GM12891 (cell line): Measurements from ENCODE around the gene GPC3.

Source experiments
- PAX5 ChIP-seq: IDR thresholded peaks from 2 replicates; pipeline ENCODE4 v1.6.1; 2011; ENCODE audit warnings: low read length, moderate library complexity, mild to moderate bottlenecking; ENCODE audit not compliant: insufficient read depth, severe bottlenecking
- POLR2A ChIP-seq: IDR thresholded peaks from 2 replicates; pipeline ENCODE4 v1.6.1; 2011; ENCODE audit warnings: low read depth, low read length, control low read depth
- POLR2AphosphoS5 ChIP-seq: IDR thresholded peaks from 2 replicates; pipeline ENCODE4 v1.6.1; 2011; ENCODE audit warnings: low read depth, low read length, control low read depth
- POU2F2 ChIP-seq: IDR thresholded peaks from 2 replicates; pipeline ENCODE4 v1.6.1; 2011; ENCODE audit warnings: low read depth, mild to moderate bottlenecking, control low read depth, low read length, moderate library complexity
- SPI1 ChIP-seq: IDR thresholded peaks from 2 replicates; pipeline ENCODE4 v1.6.1; 2011; ENCODE audit warnings: low read depth, low read length, control low read depth
- TAF1 ChIP-seq: IDR thresholded peaks from 2 replicates; pipeline ENCODE4 v1.6.1; 2011; ENCODE audit warnings: low read depth, low read length, control low read depth

- no peak for TF ChIP-seq POLR2AphosphoS5
- no peak for TF ChIP-seq POLR2A
- TF ChIP-seq TAF1: no peak
- TF ChIP-seq SPI1: no peak
- TF ChIP-seq POU2F2: no peak
- TF ChIP-seq PAX5: no peak
Measured at GRCh38 chrX:133852837-133853356, 132.5 kb downstream of the GPC3 start.
